Stomach smooth muscle (tissue), 2 donors: ENCODE data around the gene ABTB2.

Experiments
- H3K27ac ChIP-seq: one replicate; pipeline ENCODE4 v1.7.0; 2013; ENCODE audit warnings: mild to moderate bottlenecking, low read length, inconsistent platforms
- H3K27me3 ChIP-seq, 2 donors: one replicate each; pipeline ENCODE4 v1.7.0; 2013; ENCODE audit warnings: low read length in 2 of 2; ENCODE audit not compliant: insufficient read depth in 2 of 2, control insufficient read depth in 1 of 2
- H3K36me3 ChIP-seq, 2 donors: one replicate each; pipeline ENCODE4 v1.7.0; 2013; ENCODE audit warnings: low read length in 2 of 2; ENCODE audit not compliant: control insufficient read depth in 2 of 2, insufficient read depth in 2 of 2
- H3K4me1 ChIP-seq: one replicate; pipeline ENCODE4 v1.7.0; 2013; ENCODE audit warnings: low read length; ENCODE audit not compliant: control insufficient read depth, insufficient read depth
- H3K4me3 ChIP-seq, 2 donors: one replicate each; pipeline ENCODE4 v1.7.0; 2013; ENCODE audit warnings: low read length in 2 of 2
- H3K9ac ChIP-seq, 2 donors: one replicate each; pipeline ENCODE4 v1.7.0; 2013; ENCODE audit warnings: low read length in 2 of 2, mild to moderate bottlenecking in 1 of 2
- H3K9me3 ChIP-seq, 2 donors: one replicate each; pipeline ENCODE4 v1.7.0; 2013; ENCODE audit warnings: low read length in 2 of 2; ENCODE audit not compliant: control insufficient read depth in 2 of 2
- donor health status: healthy.
- donor health status: Pancreatic carcinoma.

ABTB2 gene

GRCh38 chr11:34331329-34331728, 26.5 kb downstream of the ABTB2 start:
- Histone ChIP-seq H3K9me3 (no peaks in the 10 kb centered on the region), H3K9ac (no peak overlapping the region), H3K27me3 (no peaks in the 10 kb centered on the region), H3K4me3 (no peak overlapping the region), H3K36me3 (no peaks in the 10 kb centered on the region), H3K27ac (no peak overlapping the region), H3K4me1 (peaks cover 39% of the 10 kb centered on the region)

- Histone ChIP-seq H3K36me3 (no peaks in the 10 kb centered on the region), H3K9me3 (no peaks in the 10 kb centered on the region), H3K27me3 (no peaks in the 10 kb centered on the region), H3K27ac (no peak overlapping the region), H3K4me3 (no peak overlapping the region), H3K4me1 (peaks cover 39% of the 10 kb centered on the region), H3K9ac (no peak overlapping the region)
Observed at GRCh38 chr11:34330653-34331052, 27.2 kb downstream of the ABTB2 start.

GRCh38 chr11:34329876-34330275, 27.9 kb downstream of the ABTB2 start:
- no peaks in the 10 kb centered on the region for H3K9me3 ChIP-seq
- no peak overlapping the region for H3K27ac ChIP-seq
- H3K4me3 ChIP-seq: no peak overlapping the region
- H3K36me3 ChIP-seq: no peaks in the 10 kb centered on the region
- H3K4me1 ChIP-seq: peaks cover 39% of the 10 kb centered on the region
- H3K9ac ChIP-seq: no peak overlapping the region
- no peaks in the 10 kb centered on the region for H3K27me3 ChIP-seq

- no peaks in the 10 kb centered on the region for H3K36me3 ChIP-seq
- peak overlapping the region; percentile 89 for H3K27ac ChIP-seq
- peaks cover 51% of the 10 kb centered on the region for H3K4me1 ChIP-seq
- H3K4me3 ChIP-seq: peak overlapping the region in 1 of 2 donors; percentile 43
- H3K9me3 ChIP-seq: no peaks in the 10 kb centered on the region
- H3K9ac ChIP-seq: no peak overlapping the region
- no peaks in the 10 kb centered on the region for H3K27me3 ChIP-seq
Observed at GRCh38 chr11:34328632-34328910, 29.2 kb downstream of the ABTB2 start.

GRCh38 chr11:34327804-34328631, 29.8 kb downstream of the ABTB2 start:
- H3K9me3 ChIP-seq: no peaks in the 10 kb centered on the region
- H3K9ac ChIP-seq: peak overlapping the region in 1 of 2 donors; percentile 51
- H3K27ac ChIP-seq: peak overlapping the region; percentile 89
- H3K27me3 ChIP-seq: no peaks in the 10 kb centered on the region
- peaks cover 56% of the 10 kb centered on the region for H3K4me1 ChIP-seq
- H3K4me3 ChIP-seq: peak overlapping the region; percentile 43 to 44
- no peaks in the 10 kb centered on the region for H3K36me3 ChIP-seq

GRCh38 chr11:34324466-34324865, 33.3 kb downstream of the ABTB2 start:
- Histone ChIP-seq H3K9ac (no peak overlapping the region), H3K4me3 (no peak overlapping the region), H3K9me3 (no peaks in the 10 kb centered on the region), H3K4me1 (peaks cover 46% of the 10 kb centered on the region), H3K36me3 (no peaks in the 10 kb centered on the region), H3K27me3 (no peaks in the 10 kb centered on the region), H3K27ac (peak overlapping the region; percentile 62)

- Histone ChIP-seq H3K9me3 (no peaks in the 10 kb centered on the region), H3K27me3 (no peaks in the 10 kb centered on the region), H3K4me3 (no peak overlapping the region), H3K9ac (no peak overlapping the region), H3K4me1 (peaks cover 43% of the 10 kb centered on the region), H3K36me3 (no peaks in the 10 kb centered on the region), H3K27ac (no peak overlapping the region)
Observed at GRCh38 chr11:34323601-34324000, 34.2 kb downstream of the ABTB2 start.

GRCh38 chr11:34318111-34319037, 39.4 kb downstream of the ABTB2 start:
- Histone ChIP-seq H3K9me3 (no peaks in the 10 kb centered on the region), H3K27ac (no peak overlapping the region), H3K4me3 (no peak overlapping the region), H3K9ac (no peak overlapping the region), H3K27me3 (no peaks in the 10 kb centered on the region), H3K36me3 (no peaks in the 10 kb centered on the region), H3K4me1 (peaks cover 26% of the 10 kb centered on the region)

GRCh38 chr11:34317666-34318065, 40.1 kb downstream of the ABTB2 start:
- Histone ChIP-seq H3K4me1 (peaks cover 21% of the 10 kb centered on the region), H3K9me3 (no peaks in the 10 kb centered on the region), H3K9ac (no peak overlapping the region), H3K27me3 (no peaks in the 10 kb centered on the region), H3K27ac (no peak overlapping the region), H3K36me3 (no peaks in the 10 kb centered on the region), H3K4me3 (no peak overlapping the region)

- no peaks in the 10 kb centered on the region for H3K9me3 ChIP-seq
- no peak overlapping the region for H3K9ac ChIP-seq
- no peaks in the 10 kb centered on the region for H3K27me3 ChIP-seq
- H3K27ac ChIP-seq: no peak overlapping the region
- H3K4me3 ChIP-seq: no peak overlapping the region
- no peaks in the 10 kb centered on the region for H3K36me3 ChIP-seq
- peaks cover 21% of the 10 kb centered on the region for H3K4me1 ChIP-seq
Observed at GRCh38 chr11:34317036-34317360, 40.8 kb downstream of the ABTB2 start.
